ENCODE measurements around the gene P2RY13.

The P2RY13 gene

DNA sequence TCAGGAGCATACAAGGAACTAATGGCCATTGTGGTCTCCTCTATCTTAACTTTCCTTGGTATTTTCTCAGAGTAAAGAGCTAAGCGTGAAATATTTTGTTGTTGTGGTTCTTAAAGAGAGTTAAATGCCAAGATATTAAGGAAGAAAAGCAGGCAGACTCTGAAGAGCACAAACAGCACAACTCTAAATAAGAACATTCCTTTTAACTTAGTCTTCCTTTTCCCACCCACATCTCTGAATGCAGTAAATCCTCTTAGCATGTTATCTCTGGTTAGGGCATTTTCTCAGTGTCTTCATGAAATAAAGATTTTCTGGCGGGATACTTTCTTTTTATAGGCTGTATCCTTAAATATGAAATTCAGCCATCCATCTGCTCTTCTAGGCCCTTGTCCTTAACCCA, 14.2 kb downstream of the P2RY13 start:
- H3K9me3 Mint-ChIP-seq: no peaks in the 10 kb centered on the region
- peaks cover 6% of the 10 kb centered on the region for H3K4me1 Mint-ChIP-seq
- no peak overlapping the region for H3K27ac Mint-ChIP-seq
- no peaks in the 10 kb centered on the region for H3K36me3 Mint-ChIP-seq
- H3K27me3 Mint-ChIP-seq: no peaks in the 10 kb centered on the region
- DNase-seq: no peak
- CTCF ChIA-PET: no interaction called here
- H3K4me3 Mint-ChIP-seq: no peak overlapping the region

- DNase-seq: no peak
- no peaks in the 10 kb centered on the region for H3K9me3 Mint-ChIP-seq
- peaks cover 6% of the 10 kb centered on the region for H3K4me1 Mint-ChIP-seq
- no peaks in the 10 kb centered on the region for H3K36me3 Mint-ChIP-seq
- CTCF ChIA-PET: no interaction called here
- no peaks in the 10 kb centered on the region for H3K27me3 Mint-ChIP-seq
- no peak overlapping the region for H3K27ac Mint-ChIP-seq
- H3K4me3 Mint-ChIP-seq: no peak overlapping the region
These were observed 14.8 kb downstream of the P2RY13 start for GRCh38 chr3:151314593-151314992.

DNA sequence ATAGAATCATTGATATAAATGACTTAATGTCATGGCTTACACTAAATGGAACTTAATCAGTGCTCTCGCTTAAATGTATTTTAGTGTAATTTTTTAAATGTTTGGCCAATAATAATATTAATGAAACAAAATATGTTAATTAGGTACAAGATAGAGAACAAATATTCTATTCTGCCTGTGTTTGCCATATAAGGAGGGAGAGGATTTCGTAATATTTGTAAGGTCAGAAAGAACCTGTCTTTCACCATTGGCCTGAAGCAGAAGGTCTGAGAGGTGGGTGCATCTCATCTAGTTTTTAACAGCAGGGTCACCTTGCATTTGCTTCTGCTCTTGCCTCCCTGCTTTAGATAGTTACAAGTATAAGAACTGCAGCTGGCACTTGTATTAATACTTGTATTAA, 15.2 kb downstream of the P2RY13 start:
- no peak overlapping the region for H3K4me3 Mint-ChIP-seq
- H3K27ac Mint-ChIP-seq: no peak overlapping the region
- no peaks in the 10 kb centered on the region for H3K27me3 Mint-ChIP-seq
- no peak for DNase-seq
- CTCF ChIA-PET: no interaction called here
- no peaks in the 10 kb centered on the region for H3K36me3 Mint-ChIP-seq
- H3K9me3 Mint-ChIP-seq: no peaks in the 10 kb centered on the region
- peaks cover 6% of the 10 kb centered on the region for H3K4me1 Mint-ChIP-seq

- CTCF ChIA-PET: interaction anchor here (1.2 kb wide), 1 partner anchor 15 kb away, joined by 3 read pairs; no protein-coding TSS in a partner anchor
These were observed 16.4 kb downstream of the P2RY13 start for GRCh38 chr3:151312972-151313371.

GRCh38 chr3:151309566-151309965, 19.8 kb downstream of the P2RY13 start:
- CTCF ChIA-PET: interaction anchor here (1.5 kb wide), 1 partner anchor 17 kb away, joined by 9 read pairs; no protein-coding TSS in a partner anchor
- Mint-ChIP-seq H3K36me3 (no peaks in the 10 kb centered on the region), H3K4me1 (peaks cover 14% of the 10 kb centered on the region), H3K4me3 (no peak overlapping the region), H3K27me3 (no peaks in the 10 kb centered on the region), H3K9me3 (no peaks in the 10 kb centered on the region), H3K27ac (no peak overlapping the region)
- no peak for DNase-seq

More at GRCh38 chr3:151312972-151313371, 16.4 kb downstream of the P2RY13 start:
- DNase-seq: no peak
- H3K27me3 Mint-ChIP-seq: no peaks in the 10 kb centered on the region
- no peaks in the 10 kb centered on the region for H3K9me3 Mint-ChIP-seq
- H3K4me1 Mint-ChIP-seq: peaks cover 6% of the 10 kb centered on the region
- H3K27ac Mint-ChIP-seq: no peak overlapping the region
- H3K4me3 Mint-ChIP-seq: no peak overlapping the region
- H3K36me3 Mint-ChIP-seq: no peaks in the 10 kb centered on the region

GRCh38 chr3:151307583-151308488, 21.5 kb downstream of the P2RY13 start:
- H3K36me3 Mint-ChIP-seq: no peaks in the 10 kb centered on the region
- H3K9me3 Mint-ChIP-seq: no peaks in the 10 kb centered on the region
- peaks cover 14% of the 10 kb centered on the region for H3K4me1 Mint-ChIP-seq
- DNase-seq: no peak
- CTCF ChIA-PET: interaction anchor here (1.4 to 1.9 kb wide), 2 partner anchors 36 to 80 kb away, joined by 3 to 6 read pairs; no protein-coding TSS in a partner anchor
- no peak overlapping the region for H3K27ac Mint-ChIP-seq
- H3K27me3 Mint-ChIP-seq: no peaks in the 10 kb centered on the region
- no peak overlapping the region for H3K4me3 Mint-ChIP-seq

DNA sequence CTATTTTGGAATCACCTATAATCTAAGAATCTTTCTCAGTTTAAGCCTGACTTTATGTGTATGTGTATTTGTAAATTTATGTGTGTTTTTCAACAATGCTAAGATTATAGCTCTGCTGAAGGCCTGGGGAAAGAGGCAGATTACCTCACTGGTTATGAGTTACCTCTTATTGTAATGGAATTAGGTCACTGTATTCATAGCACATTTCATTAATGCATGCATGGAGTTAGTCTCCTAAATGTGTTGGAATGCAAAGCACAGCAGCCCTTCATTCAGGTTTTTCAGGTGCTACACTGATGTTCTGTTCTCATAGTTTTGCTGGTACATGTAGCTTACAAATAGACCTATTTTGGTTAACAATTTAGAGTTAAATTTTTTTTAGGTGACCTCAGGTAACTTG, 22.2 kb downstream of the P2RY13 start:
- CTCF ChIA-PET: interaction anchor here (1.1 to 1.9 kb wide), 3 partner anchors 21 to 79 kb away, joined by 3 to 6 read pairs (median 3); no protein-coding TSS in a partner anchor
- H3K4me3 Mint-ChIP-seq: no peak overlapping the region
- peaks cover 14% of the 10 kb centered on the region for H3K4me1 Mint-ChIP-seq
- H3K27me3 Mint-ChIP-seq: no peaks in the 10 kb centered on the region
- H3K27ac Mint-ChIP-seq: no peak overlapping the region
- H3K36me3 Mint-ChIP-seq: no peaks in the 10 kb centered on the region
- H3K9me3 Mint-ChIP-seq: no peaks in the 10 kb centered on the region
- DNase-seq: no peak

- CTCF ChIA-PET: interaction anchor here (0.8 to 2.2 kb wide), 8 partner anchors 16 to 139 kb away, joined by 3 to 8 read pairs (median 3); no protein-coding TSS in a partner anchor
- no peaks in the 10 kb centered on the region for H3K36me3 Mint-ChIP-seq
- H3K4me1 Mint-ChIP-seq: peaks cover 14% of the 10 kb centered on the region
- no peak overlapping the region for H3K4me3 Mint-ChIP-seq
- no peaks in the 10 kb centered on the region for H3K9me3 Mint-ChIP-seq
- DNase-seq: no peak
- H3K27ac Mint-ChIP-seq: no peak overlapping the region
- H3K27me3 Mint-ChIP-seq: no peaks in the 10 kb centered on the region
These were observed 23.1 kb downstream of the P2RY13 start for GRCh38 chr3:151306168-151306810.

- no peaks in the 10 kb centered on the region for H3K9me3 Mint-ChIP-seq
- no peak overlapping the region for H3K27ac Mint-ChIP-seq
- no peak for DNase-seq
- peaks cover under 1% of the 10 kb centered on the region for H3K27me3 Mint-ChIP-seq
- H3K4me3 Mint-ChIP-seq: no peak overlapping the region
- CTCF ChIA-PET: interaction anchor here (0.9 to 2.9 kb wide), 5 partner anchors 16 to 149 kb away, joined by 3 to 10 read pairs (median 5); no protein-coding TSS in a partner anchor
- H3K4me1 Mint-ChIP-seq: peaks cover 14% of the 10 kb centered on the region
- no peaks in the 10 kb centered on the region for H3K36me3 Mint-ChIP-seq
These were observed 23.6 kb downstream of the P2RY13 start for GRCh38 chr3:151305775-151306151.

DNA sequence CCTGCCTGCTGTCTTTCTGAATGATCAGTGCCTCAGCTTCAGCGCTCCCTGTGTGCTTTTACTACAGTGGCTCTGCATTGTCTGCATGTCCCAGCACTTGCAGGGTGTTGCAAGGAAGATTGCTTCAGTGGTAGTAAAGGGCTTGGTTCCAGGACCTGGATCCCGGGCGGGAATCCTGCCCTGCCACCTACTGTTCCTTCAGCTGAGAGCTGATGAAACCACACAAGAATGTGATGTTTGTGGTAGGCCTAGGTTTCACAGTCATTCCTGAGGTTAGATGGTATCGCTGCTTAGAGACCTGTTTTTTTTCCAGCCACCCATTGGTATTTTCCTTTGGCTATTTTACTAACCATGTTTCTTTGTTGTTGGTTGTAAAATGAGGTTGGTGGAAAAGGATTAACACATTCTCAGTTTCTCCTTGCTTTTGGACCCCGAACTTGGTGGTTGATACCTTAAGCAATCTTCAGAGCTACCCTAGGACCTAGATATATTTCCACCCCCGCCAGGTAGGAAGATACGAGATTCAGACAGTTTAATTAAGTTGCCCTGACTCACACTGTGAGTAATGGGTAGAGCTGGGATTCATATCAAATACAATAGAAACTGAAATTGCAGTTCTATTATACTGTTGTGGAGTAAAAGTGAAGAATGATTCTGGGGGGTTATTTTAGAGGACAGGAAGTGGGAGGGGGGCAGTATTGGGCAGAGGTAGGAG, 24.1 kb downstream of the P2RY13 start:
- CTCF ChIA-PET: interaction anchor here (0.6 to 2.9 kb wide), 10 partner anchors 17 to 162 kb away, joined by 3 to 10 read pairs (median 3); no protein-coding TSS in a partner anchor
- Mint-ChIP-seq H3K36me3 (no peaks in the 10 kb centered on the region), H3K27ac (no peak overlapping the region), H3K4me1 (peaks cover 14% of the 10 kb centered on the region), H3K4me3 (no peak overlapping the region), H3K9me3 (no peaks in the 10 kb centered on the region), H3K27me3 (peaks cover 5% of the 10 kb centered on the region)
- no peak for DNase-seq

GRCh38 chr3:151303751-151304150, 25.6 kb downstream of the P2RY13 start:
- CTCF ChIA-PET: interaction anchor here (2.2 to 2.9 kb wide), 2 partner anchors 25 to 147 kb away, joined by 8 to 10 read pairs; no protein-coding TSS in a partner anchor
- Mint-ChIP-seq H3K36me3 (no peaks in the 10 kb centered on the region), H3K27me3 (peaks cover 9% of the 10 kb centered on the region), H3K27ac (no peak overlapping the region), H3K4me1 (peaks cover 14% of the 10 kb centered on the region), H3K9me3 (no peaks in the 10 kb centered on the region), H3K4me3 (no peak overlapping the region)
- DNase-seq: no peak

DNA sequence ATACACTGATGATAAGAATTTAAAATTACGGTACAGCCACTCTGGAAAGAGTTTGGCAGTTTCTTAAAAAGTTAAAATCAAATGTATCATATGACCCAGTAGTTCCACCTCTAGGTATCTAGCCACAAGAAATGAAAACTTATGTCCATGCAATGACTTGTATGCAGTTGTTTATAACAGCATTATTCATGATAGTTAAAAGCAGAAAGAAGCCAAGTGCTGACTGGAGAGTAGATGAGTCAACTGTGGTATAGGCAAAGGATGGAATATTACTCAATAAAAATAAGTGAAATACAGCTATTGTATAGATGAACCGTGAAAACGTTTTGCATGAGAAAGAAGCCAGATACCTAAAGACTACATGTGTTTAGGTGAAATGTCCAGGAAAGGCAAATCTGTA, 27.6 kb downstream of the P2RY13 start:
- Mint-ChIP-seq H3K27me3 (peaks cover 9% of the 10 kb centered on the region), H3K4me1 (peaks cover 14% of the 10 kb centered on the region), H3K27ac (no peak overlapping the region), H3K4me3 (no peak overlapping the region), H3K9me3 (no peaks in the 10 kb centered on the region), H3K36me3 (no peaks in the 10 kb centered on the region)
- CTCF ChIA-PET: no interaction called here
- DNase-seq: no peak

DNA sequence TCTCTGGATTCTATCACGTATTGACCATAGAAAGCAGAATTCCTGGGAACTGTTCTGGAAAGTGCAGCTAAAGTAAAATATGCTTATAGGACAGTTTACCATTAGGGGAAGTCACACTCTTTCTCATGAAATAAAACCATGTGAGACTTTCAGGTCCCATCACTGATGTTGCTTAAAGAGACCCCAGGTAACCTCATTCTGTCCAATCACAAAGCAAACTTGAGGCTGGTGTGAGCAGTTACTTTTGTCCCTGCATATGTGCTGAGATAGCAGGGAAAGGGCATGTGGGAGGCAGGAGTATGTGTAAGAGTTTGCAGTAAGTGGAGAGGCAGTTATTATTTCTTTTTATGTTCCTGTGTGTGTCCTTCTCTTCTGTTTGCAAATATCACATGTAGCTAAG, 28.8 kb downstream of the P2RY13 start:
- CTCF ChIA-PET: interaction anchor here (1.7 kb wide), 1 partner anchor 26 kb away, joined by 4 read pairs; no protein-coding TSS in a partner anchor
- Mint-ChIP-seq H3K27me3 (peaks cover 14% of the 10 kb centered on the region), H3K9me3 (no peaks in the 10 kb centered on the region)

GRCh38 chr3:151299006-151299405, 30.3 kb downstream of the P2RY13 start:
- CTCF ChIA-PET: interaction anchor here (0.8 to 1.1 kb wide), 2 partner anchors 15 to 17 kb away, joined by 3 read pairs; no protein-coding TSS in a partner anchor

More for the DNA sequence above, 28.8 kb downstream of the P2RY13 start:
- DNase-seq: no peak
- Mint-ChIP-seq H3K4me3 (no peak overlapping the region), H3K27ac (no peak overlapping the region), H3K4me1 (peaks cover 8% of the 10 kb centered on the region), H3K36me3 (no peaks in the 10 kb centered on the region)

More at GRCh38 chr3:151299006-151299405, 30.3 kb downstream of the P2RY13 start:
- Mint-ChIP-seq H3K27me3 (peaks cover 21% of the 10 kb centered on the region), H3K9me3 (no peaks in the 10 kb centered on the region), H3K4me3 (no peak overlapping the region), H3K27ac (no peak overlapping the region), H3K4me1 (no peaks in the 10 kb centered on the region), H3K36me3 (no peaks in the 10 kb centered on the region)
- no peak for DNase-seq
